ENCODE results near the gene LSR. TPM values are rescaled to one million over a fixed set of nuclear protein-coding genes. Genes with fewer than 3 reads are reported as not detected.

LSR gene
- total RNA-seq: 100 to 1,000 TPM; 123 to 302 (median 289) TPM
- long read RNA-seq, donor 1, transcript LSR-214 (10 exons, 2,274 nt): minor isoform, 25 of 405 reads
- long read RNA-seq, donor 1, transcript LSR-202 (9 exons, 2,105 nt): major isoform, 149 of 405 reads
- long read RNA-seq, donor 1, transcript LSR-203 (8 exons, 1,963 nt): minor isoform, 94 of 405 reads
- long read RNA-seq, donor 1, transcript LSR-212 (9 exons, 2,480 nt): minor isoform, 33 of 405 reads
- long read RNA-seq, donor 1, partial matches to known transcripts: 52 of 405 reads
- long read RNA-seq, donor 1, other reads (novel, unspliced or antisense): 48 of 405 reads
- long read RNA-seq, donor 2, partial matches to known transcripts: 7 of 11 reads
- long read RNA-seq, donor 2, other reads (novel, unspliced or antisense): 2 of 11 reads

- H3K9me3 ChIP-seq: no peaks in the 10 kb centered on the region
- H3K4me1 ChIP-seq (ENCODE audit: low read depth): peaks cover 20% of the 10 kb centered on the region
- intact Hi-C loops (cut with DNase I, micrococcal nuclease): loop anchor here in 1 of 2 donors (5.0 kb wide), 1 partner anchor 399 kb away; the partner anchor contains the start of gene COX6B1
- peak; percentile 93 to 95 (median 93) for DNase-seq
- TF ChIP-seq CTCF (IDR thresholded peaks at IDR 0.05): no peak
- no peaks in the 10 kb centered on the region for H3K36me3 ChIP-seq (ENCODE audit: low read depth)
- H3K4me3 ChIP-seq: peak within 1 kb of the TSS; percentile 77
- peak; percentile 91 for ATAC-seq
Observed at GRCh38 chr19:35248310-35249145, at the start of gene LSR. Gene LSR (plus strand): TSS chr19:35249002. CDS start chr19:35249023, 21 bp downstream.

- intact Hi-C loops (cut with DNase I, micrococcal nuclease): no loop called here
- Histone ChIP-seq H3K4me3 (no peak overlapping the region), H3K9me3 (no peaks in the 10 kb centered on the region), H3K36me3 (ENCODE audit: low read depth) (no peaks in the 10 kb centered on the region), H3K4me1 (ENCODE audit: low read depth) (no peaks in the 10 kb centered on the region)
- TF ChIP-seq CTCF (IDR thresholded peaks at IDR 0.05): no peak
- DNase-seq (no peak), ATAC-seq (no peak)
Observed at GRCh38 chr19:35199481-35199880, 49.3 kb upstream of the LSR start.

- ATAC-seq (no peak), DNase-seq (no peak)
- H3K36me3 ChIP-seq (ENCODE audit: low read depth): no peaks in the 10 kb centered on the region
- no peaks in the 10 kb centered on the region for H3K4me1 ChIP-seq (ENCODE audit: low read depth)
- H3K4me3 ChIP-seq: no peak overlapping the region
- intact Hi-C loops (cut with DNase I, micrococcal nuclease): no loop called here
- TF ChIP-seq CTCF (IDR thresholded peaks at IDR 0.05): no peak
- no peaks in the 10 kb centered on the region for H3K9me3 ChIP-seq
Observed at GRCh38 chr19:35202722-35203688, 45.8 kb upstream of the LSR start.

GRCh38 chr19:35204799-35205732 lies 43.7 kb upstream of the LSR start:
- Histone ChIP-seq H3K36me3 (ENCODE audit: low read depth) (no peaks in the 10 kb centered on the region), H3K4me3 (no peak overlapping the region), H3K9me3 (no peaks in the 10 kb centered on the region), H3K4me1 (ENCODE audit: low read depth) (no peaks in the 10 kb centered on the region)
- peak in 1 of 3 donors; percentile 49 for DNase-seq
- TF ChIP-seq CTCF (IDR thresholded peaks at IDR 0.05): no peak
- intact Hi-C loops (cut with DNase I, micrococcal nuclease): no loop called here
- peak; percentile 79 for ATAC-seq
